ENCODE data around the gene RNF144A.
A peak's percentile ranks its signal among the peaks of the same experiment; 100 is the strongest.
"Not testable (repeated sequence)": the region's sequence is repeated elsewhere in the genome, so short reads cannot be mapped to it uniquely, and the experiment has no call there.

The RNF144A gene

DNA sequence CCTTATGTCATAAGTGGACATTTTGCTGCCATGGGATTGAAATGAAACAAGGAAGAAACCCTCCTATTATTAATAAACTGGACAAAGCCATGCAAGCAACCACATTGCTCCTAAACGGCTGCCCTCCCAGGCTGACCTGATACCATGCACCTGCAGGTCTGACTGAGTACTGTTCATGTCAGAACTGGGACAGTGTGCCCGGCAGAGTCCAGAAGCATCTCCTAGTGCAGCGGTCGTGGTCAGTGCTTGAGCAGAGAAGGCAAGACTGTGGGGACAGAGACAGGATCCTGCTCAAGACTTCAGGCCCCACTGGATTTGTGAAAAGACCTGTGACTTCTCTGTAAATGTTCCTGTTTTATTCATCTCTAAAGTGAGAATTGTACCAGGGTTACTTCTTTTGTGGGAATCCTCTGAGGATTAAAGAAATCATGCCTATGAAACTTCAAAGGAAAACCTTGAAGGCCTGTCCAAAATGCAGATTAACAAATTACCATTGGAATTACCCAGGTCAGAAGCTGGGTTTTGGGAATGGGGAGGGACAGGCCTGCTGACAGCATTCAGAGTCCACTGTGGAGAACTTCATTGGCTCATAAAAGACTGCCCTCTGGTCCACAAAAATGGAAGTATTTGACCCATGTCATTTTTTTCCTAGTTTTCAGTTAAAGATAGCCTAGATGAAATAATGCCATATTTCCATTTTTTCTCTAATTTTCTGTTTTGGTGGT, 13.9 kb downstream of the RNF144A start:
- no peak for DNase-seq

DNA sequence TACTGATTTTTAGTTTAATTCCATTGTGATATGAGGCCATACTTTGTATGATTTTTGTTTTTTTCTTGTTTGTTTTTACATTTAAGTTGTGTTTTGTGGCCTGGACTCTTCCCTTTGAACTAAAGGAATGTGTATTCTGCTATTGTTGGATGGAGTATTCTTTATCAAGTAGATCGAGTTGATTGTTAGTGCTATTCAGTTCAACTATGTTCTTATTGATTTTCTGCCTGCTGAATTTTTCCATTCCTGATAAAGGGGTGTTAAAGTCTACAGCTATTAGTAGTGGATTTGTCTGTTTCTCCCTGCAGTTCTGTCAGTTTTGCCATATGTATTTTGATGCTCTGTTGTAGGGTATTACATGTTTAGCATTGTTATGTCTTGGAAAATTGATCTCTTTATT, 14.5 kb downstream of the RNF144A start:
- DNase-seq: no peak

- no peak for DNase-seq
These were observed 15.0 kb downstream of the RNF144A start for GRCh38 chr2:6932206-6932605.

DNA sequence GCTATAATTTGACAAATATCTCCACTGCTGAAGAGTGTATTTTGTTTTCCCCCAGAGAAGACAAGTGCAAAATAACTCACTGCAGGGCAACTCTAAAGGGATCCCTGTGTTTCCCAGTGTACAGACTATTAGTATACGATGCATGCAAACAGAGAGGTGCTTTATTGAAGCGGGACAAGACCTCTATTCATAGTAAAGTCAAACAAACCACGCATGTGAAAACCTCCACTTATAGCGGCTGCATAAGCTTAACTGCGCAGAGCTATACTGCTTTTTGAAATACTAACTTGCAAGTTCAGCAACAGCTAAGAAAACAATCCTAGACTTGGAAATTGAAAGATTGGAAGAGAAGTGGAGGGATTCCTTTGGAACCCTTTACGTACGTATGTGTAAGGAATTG, 15.6 kb downstream of the RNF144A start:
- no peak for DNase-seq

DNA sequence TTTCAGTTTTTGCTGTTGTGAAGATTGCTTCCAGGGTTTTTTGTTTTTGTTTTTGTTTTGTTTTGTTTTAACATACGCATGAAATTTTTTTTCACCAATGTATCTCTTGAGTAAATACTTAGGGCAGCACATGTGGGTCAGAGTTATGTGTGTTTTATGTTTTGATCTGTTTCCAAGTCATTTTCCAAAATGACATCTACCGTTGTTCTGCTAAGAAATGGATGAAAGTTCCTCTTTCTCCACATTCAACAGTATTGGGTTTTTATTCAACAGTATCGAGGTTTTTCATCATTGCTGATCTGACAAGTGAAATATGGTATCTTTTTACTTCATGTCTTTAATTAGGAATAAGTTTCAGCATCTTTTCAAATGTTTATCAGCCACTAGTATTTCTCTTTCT, 16.7 kb downstream of the RNF144A start:
- peak; percentile 20 to 68 for DNase-seq

- peak; percentile 56 to 69 for DNase-seq
These were observed 17.1 kb downstream of the RNF144A start for GRCh38 chr2:6934345-6934744.

DNA sequence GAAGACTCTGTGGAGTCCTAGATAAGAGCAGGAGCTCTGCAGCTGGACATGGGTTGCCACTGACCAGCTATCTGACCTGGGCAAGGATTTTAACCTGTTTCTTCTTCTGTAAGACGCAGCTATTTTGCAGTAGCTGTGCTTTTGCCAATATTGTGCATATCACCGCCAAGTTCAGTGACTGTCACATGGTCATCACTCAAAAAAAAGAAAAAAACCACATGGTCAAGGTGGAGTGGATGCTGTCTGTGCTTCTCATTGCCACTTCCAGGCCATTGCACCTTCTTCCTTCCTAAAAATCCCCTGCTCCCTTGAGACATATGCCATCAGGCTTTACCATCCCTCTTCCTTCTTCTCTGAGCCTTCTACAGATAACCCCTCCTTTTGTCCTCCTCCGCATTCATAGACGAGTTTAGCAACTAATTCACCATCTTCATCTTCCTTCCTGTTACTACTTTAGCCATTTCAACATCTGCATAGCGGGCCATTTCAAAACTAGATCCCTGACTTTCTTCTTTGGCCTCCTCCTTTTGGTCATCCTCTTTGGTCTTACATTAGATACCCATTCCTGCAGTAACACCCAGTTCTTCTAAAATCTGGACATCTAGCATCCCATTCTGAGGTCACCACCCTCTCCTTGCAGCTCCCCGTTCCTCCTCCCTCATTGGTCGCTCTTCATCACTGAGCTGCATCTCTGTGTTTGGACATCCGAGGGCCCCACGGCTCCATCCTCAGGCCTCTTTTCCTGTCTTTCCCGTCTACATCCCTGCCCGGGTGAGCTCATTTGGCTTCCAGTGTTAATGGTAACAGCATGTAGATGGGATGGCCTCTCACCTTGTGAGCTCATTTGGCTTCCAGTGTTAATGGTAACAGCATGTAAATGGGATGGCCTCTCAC, 17.8 kb downstream of the RNF144A start:
- peak; percentile 82 to 85 for DNase-seq

GRCh38 chr2:6935652-6936020, 18.4 kb downstream of the RNF144A start:
- not testable (repeated sequence) for DNase-seq

GRCh38 chr2:6937157-6937556, 19.9 kb downstream of the RNF144A start:
- DNase-seq: no peak

GRCh38 chr2:6937582-6937981, 20.4 kb downstream of the RNF144A start:
- no peak for DNase-seq

GRCh38 chr2:6939071-6939470, 21.9 kb downstream of the RNF144A start:
- no peak for DNase-seq

DNA sequence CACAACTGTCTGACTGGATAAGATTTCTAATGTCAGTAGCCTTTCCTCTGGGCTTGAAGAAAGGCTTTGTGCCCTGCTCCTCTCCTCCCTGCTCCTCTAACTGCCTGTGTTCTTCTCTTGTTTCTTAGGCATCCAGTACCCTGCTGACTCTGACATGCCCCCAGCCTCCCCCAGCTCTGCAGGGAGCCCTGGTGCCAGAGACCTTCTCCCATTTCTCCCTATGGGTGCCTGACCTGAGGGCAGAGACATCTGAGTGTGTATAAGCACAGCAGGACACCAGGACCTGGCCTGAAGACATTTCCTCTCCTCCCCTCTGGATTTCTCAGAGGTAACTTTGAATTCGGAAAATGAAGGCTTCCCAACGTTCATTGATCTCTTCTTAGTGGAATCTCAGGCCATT, 23.6 kb downstream of the RNF144A start:
- DNase-seq: no peak

- no peak for DNase-seq
These were observed 24.3 kb downstream of the RNF144A start for GRCh38 chr2:6941299-6942046.

GRCh38 chr2:6942848-6943247, 25.6 kb downstream of the RNF144A start:
- no peak for DNase-seq

- no peak for DNase-seq
These were observed 26.3 kb downstream of the RNF144A start for GRCh38 chr2:6943523-6943922.

DNA sequence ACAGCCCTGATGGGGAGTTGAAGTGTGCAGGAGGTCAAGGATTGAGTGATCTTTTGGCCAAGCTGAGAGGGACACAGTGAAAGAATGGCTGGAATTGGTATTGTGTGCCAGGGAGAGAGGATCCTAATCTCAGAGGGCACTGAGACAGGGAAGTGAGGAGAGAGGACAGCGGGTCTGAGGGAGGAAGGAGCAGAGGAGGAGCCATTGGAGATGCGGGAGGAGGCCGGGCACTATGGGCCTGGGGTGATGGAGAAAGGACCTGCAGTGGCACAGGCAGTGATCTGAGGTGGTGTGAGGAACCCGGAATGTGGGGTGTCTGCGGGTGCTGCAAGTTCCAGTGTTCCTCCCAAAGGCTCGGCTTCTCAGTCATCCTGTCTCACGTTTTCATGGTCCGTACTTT, 26.8 kb downstream of the RNF144A start:
- no peak for DNase-seq

- no peak for DNase-seq
These were observed 27.3 kb downstream of the RNF144A start for GRCh38 chr2:6944555-6944954.

- DNase-seq: no peak
These were observed 28.0 kb downstream of the RNF144A start for GRCh38 chr2:6945087-6945813.

- DNase-seq: no peak
These were observed 28.6 kb downstream of the RNF144A start for GRCh38 chr2:6945821-6946220.

DNA sequence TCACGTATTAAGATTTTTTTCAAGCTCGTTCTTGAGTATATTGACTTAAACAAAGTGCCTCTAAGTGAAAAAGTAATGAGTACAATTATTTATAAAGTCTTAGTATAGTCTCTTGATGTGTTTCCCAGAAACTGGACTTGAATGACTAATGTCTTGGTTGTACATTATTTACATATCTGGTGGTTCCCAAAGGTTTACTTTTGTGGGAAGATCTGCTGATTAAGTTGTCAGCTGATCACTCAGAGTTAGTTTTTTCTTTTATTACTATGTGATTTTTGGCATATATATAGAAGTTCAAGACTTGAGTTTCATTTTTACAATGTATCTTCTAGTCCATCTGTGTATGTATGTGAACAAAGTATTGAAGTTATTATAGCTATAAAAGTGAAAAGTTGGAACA, 29.5 kb downstream of the RNF144A start:
- DNase-seq: no peak

GRCh38 chr2:6947929-6948676, 30.9 kb downstream of the RNF144A start:
- no peak for DNase-seq

Data from Kasumi-1 (cell line).